ENCODE data around the gene ADGRB3. TPM values are rescaled to one million over a fixed set of nuclear protein-coding genes. Genes with fewer than 3 reads are reported as not detected.

The ADGRB3 gene
- total RNA-seq, 1 donor from 2014 or later, result 2.7 TPM

DNA sequence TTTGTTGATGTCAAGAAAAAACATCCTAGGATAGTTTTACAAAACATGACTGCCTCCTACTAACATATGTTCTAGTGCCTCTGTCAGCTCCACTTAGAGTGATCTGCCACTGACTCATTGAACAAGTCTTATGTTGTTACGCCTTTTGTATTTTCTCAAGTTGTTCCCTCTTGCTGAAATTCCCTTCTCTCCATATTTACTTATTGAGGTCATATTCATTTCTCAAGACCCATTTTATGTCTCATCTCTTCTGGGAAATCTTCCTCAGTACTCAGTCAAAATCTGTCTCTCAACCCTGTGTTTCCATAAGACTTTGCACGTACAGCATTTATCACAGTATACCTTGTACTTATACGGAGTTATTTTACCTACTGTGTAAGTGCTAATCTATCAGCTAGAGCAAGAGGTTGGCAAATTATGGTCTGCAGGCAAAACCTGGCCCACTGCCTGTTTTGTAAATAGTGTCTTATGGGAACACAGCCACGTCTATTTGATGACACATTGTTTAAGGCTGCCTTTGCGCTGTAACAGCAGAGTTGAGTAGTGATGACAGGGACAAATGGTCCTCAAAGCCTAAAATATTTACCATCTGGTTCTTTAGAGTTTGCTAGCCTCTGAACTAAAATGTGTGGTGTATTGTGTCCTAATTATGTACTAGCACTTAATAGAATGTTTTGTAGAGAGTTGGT lies 83.4 kb downstream of the ADGRB3 start:
- Histone ChIP-seq H3K27ac (no peak overlapping the region), H3K36me3 (no peaks in the 10 kb centered on the region), H3K4me3 (no peak overlapping the region), H3K27me3 (no peaks in the 10 kb centered on the region), H3K9me3 (no peaks in the 10 kb centered on the region), H3K4me1 (no peaks in the 10 kb centered on the region)
- no peak for DNase-seq (ENCODE audit: extremely low spot score in 2 of 2)
- TF ChIP-seq POLR2AphosphoS5 (IDR thresholded peaks at IDR 0.05; ENCODE audit: insufficient read depth in 1 of 2, low read depth in 1 of 2) (no peak), CTCF (IDR thresholded peaks at IDR 0.05) (no peak), POLR2A (IDR thresholded peaks at IDR 0.05) (no peak)
- intact Hi-C loops (cut with DNase I), result no loop called here

GRCh38 chr6:68719761-68720160 lies 84.7 kb downstream of the ADGRB3 start:
- TF ChIP-seq CTCF (IDR thresholded peaks at IDR 0.05) (no peak), POLR2AphosphoS5 (IDR thresholded peaks at IDR 0.05; ENCODE audit: insufficient read depth in 1 of 2, low read depth in 1 of 2) (no peak), POLR2A (IDR thresholded peaks at IDR 0.05) (no peak)
- no peak for DNase-seq (ENCODE audit: extremely low spot score in 2 of 2)
- intact Hi-C loops (cut with DNase I), result no loop called here
- Histone ChIP-seq H3K27ac (no peak overlapping the region), H3K4me3 (no peak overlapping the region), H3K36me3 (no peaks in the 10 kb centered on the region), H3K9me3 (no peaks in the 10 kb centered on the region), H3K4me1 (no peaks in the 10 kb centered on the region), H3K27me3 (no peaks in the 10 kb centered on the region)

- Histone ChIP-seq H3K36me3 (no peaks in the 10 kb centered on the region), H3K4me3 (no peak overlapping the region), H3K4me1 (no peaks in the 10 kb centered on the region), H3K9me3 (no peaks in the 10 kb centered on the region), H3K27ac (no peak overlapping the region), H3K27me3 (no peaks in the 10 kb centered on the region)
- TF ChIP-seq POLR2A (IDR thresholded peaks at IDR 0.05), result no peak
- no peak for TF ChIP-seq POLR2AphosphoS5 (IDR thresholded peaks at IDR 0.05; ENCODE audit: insufficient read depth in 1 of 2, low read depth in 1 of 2)
- TF ChIP-seq CTCF (IDR thresholded peaks at IDR 0.05), result no peak
- DNase-seq (ENCODE audit: extremely low spot score in 2 of 2), result no peak
- intact Hi-C loops (cut with DNase I), result no loop called here
Observed at GRCh38 chr6:68722891-68723527, 87.9 kb downstream of the ADGRB3 start.

- intact Hi-C loops (cut with DNase I), result no loop called here
- Histone ChIP-seq H3K4me3 (no peak overlapping the region), H3K36me3 (no peaks in the 10 kb centered on the region), H3K27ac (no peak overlapping the region), H3K9me3 (no peaks in the 10 kb centered on the region), H3K4me1 (no peaks in the 10 kb centered on the region), H3K27me3 (no peaks in the 10 kb centered on the region)
- no peak for TF ChIP-seq POLR2A (IDR thresholded peaks at IDR 0.05)
- TF ChIP-seq CTCF (IDR thresholded peaks at IDR 0.05), result no peak
- TF ChIP-seq POLR2AphosphoS5 (IDR thresholded peaks at IDR 0.05; ENCODE audit: insufficient read depth in 1 of 2, low read depth in 1 of 2), result no peak
- DNase-seq (ENCODE audit: extremely low spot score in 2 of 2), result no peak
Observed at GRCh38 chr6:68724060-68724459, 89.0 kb downstream of the ADGRB3 start.

- Histone ChIP-seq H3K36me3 (no peaks in the 10 kb centered on the region), H3K27me3 (no peaks in the 10 kb centered on the region), H3K4me3 (no peak overlapping the region), H3K9me3 (no peaks in the 10 kb centered on the region), H3K27ac (no peak overlapping the region), H3K4me1 (no peaks in the 10 kb centered on the region)
- DNase-seq (ENCODE audit: extremely low spot score in 2 of 2), result no peak
- intact Hi-C loops (cut with DNase I), result no loop called here
- no peak for TF ChIP-seq CTCF (IDR thresholded peaks at IDR 0.05)
Observed at GRCh38 chr6:68726337-68726736, 91.3 kb downstream of the ADGRB3 start.
